ENCODE measurements around the gene COA6.

DNA sequence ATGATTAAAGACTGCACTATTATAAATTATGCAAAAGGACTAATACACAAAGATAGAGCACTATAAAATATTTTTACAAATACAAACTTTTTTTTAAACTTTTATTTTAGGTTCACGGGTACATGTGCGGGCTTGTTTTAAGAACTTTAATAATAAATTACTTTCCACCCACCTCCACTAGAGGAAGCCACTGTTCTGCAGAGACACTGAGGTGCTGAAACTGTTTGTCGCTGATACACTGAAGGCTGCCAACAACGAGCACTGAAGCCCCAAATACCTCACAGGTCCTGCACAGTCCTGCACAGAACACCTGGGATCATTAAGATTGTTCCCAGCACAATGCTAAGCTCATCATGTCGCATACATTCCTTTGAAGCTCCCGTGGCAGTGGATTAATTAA, 19.9 kb downstream of the COA6 start:
- TF ChIP-seq OSR1 (CRISPR knock-in tag; IDR thresholded peaks at IDR 0.05) (no peak), GLIS3 (CRISPR knock-in tag; IDR thresholded peaks at IDR 0.05) (no peak)
- TF ChIP-seq, protein P1, sequence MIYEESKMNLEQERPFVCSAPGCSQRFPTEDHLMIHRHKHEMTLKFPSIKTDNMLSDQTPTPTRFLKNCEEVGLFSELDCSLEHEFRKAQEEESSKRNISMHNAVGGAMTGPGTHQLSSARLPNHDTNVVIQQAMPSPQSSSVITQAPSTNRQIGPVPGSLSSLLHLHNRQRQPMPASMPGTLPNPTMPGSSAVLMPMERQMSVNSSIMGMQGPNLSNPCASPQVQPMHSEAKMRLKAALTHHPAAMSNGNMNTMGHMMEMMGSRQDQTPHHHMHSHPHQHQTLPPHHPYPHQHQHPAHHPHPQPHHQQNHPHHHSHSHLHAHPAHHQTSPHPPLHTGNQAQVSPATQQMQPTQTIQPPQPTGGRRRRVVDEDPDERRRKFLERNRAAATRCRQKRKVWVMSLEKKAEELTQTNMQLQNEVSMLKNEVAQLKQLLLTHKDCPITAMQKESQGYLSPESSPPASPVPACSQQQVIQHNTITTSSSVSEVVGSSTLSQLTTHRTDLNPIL (CRISPR knock-in tag; IDR thresholded peaks at IDR 0.05; ENCODE audit: low read depth), result no peak
